Tibial nerve (tissue), 4 donors: ENCODE measurements around the gene LRRC4C.

Source experiments
- EP300 ChIP-seq, 2 donors: sonication (generic); formaldehyde crosslinking; IDR thresholded peaks; one replicate each; pipeline ENCODE4 v1.6.1; 2017; ENCODE audit warnings: antibody characterized with exemption in 2 of 2, mild to moderate bottlenecking in 1 of 2
- TF ChIP-seq, protein P1 (sequence below), 5 experiments: fragments of 200-600 bp in 3 of 5; fragments of 450-650 bp in 2 of 5; sonication (generic) in 3 of 5; IDR thresholded peaks; one replicate each; pipeline ENCODE4 v1.5.1; 2016 to 2019; ENCODE audit warnings: antibody characterized with exemption in 5 of 5, mild to moderate bottlenecking in 3 of 5, moderate library complexity in 2 of 5

DNA sequence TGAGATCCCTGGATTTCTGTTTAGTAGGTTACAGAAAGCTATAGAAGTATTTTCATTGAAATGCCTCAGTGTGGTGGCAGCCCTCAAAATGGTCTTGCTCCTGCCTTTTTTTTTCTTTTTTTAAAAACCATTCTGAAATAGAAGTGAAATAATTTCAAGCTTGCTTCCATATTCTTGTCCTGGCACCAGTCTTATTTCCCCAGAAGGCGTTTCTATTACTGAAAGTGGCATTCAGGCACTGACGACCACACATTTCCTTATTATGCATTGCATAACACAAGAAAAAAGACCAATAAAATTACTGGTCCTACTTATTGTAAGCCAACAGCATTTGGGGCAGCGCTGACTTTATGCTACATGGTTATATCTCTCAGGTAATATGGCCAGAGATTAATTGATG, 24.5 kb upstream of the LRRC4C start:
- TF ChIP-seq EP300 (IDR thresholded peaks at IDR 0.05) = no peak
- TF ChIP-seq, protein P1, sequence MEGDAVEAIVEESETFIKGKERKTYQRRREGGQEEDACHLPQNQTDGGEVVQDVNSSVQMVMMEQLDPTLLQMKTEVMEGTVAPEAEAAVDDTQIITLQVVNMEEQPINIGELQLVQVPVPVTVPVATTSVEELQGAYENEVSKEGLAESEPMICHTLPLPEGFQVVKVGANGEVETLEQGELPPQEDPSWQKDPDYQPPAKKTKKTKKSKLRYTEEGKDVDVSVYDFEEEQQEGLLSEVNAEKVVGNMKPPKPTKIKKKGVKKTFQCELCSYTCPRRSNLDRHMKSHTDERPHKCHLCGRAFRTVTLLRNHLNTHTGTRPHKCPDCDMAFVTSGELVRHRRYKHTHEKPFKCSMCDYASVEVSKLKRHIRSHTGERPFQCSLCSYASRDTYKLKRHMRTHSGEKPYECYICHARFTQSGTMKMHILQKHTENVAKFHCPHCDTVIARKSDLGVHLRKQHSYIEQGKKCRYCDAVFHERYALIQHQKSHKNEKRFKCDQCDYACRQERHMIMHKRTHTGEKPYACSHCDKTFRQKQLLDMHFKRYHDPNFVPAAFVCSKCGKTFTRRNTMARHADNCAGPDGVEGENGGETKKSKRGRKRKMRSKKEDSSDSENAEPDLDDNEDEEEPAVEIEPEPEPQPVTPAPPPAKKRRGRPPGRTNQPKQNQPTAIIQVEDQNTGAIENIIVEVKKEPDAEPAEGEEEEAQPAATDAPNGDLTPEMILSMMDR (IDR thresholded peaks at IDR 0.05) = no peak
